ENCODE measurements around the gene STARD5.

The STARD5 gene

DNA sequence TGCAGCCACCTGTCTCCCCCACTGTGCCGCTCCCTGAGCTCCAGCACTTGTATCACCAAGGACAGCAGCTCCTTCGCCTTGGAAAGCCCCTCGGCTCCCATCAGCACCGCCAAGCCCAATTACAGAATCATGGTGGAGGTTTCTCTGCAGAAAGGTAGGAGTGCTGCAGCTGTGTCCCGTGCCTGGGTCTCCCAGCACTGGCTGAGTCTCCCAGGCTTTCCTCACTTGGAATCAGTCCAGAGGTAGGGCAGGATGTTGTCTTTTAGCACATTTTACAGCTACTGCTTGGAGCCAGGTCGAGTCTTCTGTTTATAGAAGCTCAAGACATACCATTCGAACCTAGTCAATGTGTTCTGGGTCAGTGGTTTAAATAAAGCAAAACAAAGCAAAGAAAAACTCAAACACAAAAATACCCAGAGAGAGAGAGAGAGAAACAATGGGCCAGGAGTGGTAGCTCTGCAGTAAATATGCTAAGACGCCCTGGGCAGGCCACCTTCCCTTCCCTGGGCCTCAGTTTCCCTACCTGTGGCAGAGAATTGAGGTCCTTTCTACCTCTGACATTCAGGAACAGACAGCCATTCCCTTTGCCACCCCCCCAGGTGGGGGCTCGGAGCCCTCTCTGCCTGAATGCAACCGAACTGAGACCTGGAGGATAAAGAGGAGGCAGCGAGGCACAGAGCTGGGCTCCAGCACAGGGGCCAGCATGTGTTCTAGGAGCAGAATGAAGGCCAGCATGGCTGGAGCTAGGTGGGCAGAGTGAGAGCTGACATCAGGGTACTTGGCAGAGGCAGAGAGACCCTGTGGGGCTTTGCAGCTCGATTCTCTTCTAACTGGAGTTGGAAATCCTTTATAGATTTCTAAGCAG lies 44.1 kb downstream of the STARD5 start:
- Histone ChIP-seq H3K36me3 (ENCODE audit: control insufficient read depth, low read length) (no peaks in the 10 kb centered on the region), H3K79me2 (ENCODE audit: control insufficient read depth, low read length) (no peaks in the 10 kb centered on the region), H3K4me3 (ENCODE audit: low read length) (no peak overlapping the region), H3K27me3 (ENCODE audit: control insufficient read depth, low read length) (no peaks in the 10 kb centered on the region), H3K27ac (ENCODE audit: low read depth, low read length) (no peak overlapping the region), H3K4me1 (ENCODE audit: control insufficient read depth, low read length) (peaks cover 21% of the 10 kb centered on the region), H3K9me3 (ENCODE audit: control insufficient read depth, insufficient read depth, low read length) (peaks cover 8% of the 10 kb centered on the region; the same call in 1 of the 2 replicates), H4K20me1 (ENCODE audit: control insufficient read depth, insufficient read depth, low read depth, low read length) (no peaks in the 10 kb centered on the region), H3K4me2 (ENCODE audit: low read length) (no peak overlapping the region), H3K9me2 (replicated peaks; ENCODE audit: control insufficient read depth, low read length) (no peaks in the 10 kb centered on the region), H3F3A (ENCODE audit: control insufficient read depth, insufficient read depth) (no peaks in the 10 kb centered on the region)
- TF ChIP-seq EZH2phosphoT487 (IDR thresholded peaks at IDR 0.05; ENCODE audit: borderline replicate concordance, low read length), result no peak
- TF ChIP-seq, protein P1, sequence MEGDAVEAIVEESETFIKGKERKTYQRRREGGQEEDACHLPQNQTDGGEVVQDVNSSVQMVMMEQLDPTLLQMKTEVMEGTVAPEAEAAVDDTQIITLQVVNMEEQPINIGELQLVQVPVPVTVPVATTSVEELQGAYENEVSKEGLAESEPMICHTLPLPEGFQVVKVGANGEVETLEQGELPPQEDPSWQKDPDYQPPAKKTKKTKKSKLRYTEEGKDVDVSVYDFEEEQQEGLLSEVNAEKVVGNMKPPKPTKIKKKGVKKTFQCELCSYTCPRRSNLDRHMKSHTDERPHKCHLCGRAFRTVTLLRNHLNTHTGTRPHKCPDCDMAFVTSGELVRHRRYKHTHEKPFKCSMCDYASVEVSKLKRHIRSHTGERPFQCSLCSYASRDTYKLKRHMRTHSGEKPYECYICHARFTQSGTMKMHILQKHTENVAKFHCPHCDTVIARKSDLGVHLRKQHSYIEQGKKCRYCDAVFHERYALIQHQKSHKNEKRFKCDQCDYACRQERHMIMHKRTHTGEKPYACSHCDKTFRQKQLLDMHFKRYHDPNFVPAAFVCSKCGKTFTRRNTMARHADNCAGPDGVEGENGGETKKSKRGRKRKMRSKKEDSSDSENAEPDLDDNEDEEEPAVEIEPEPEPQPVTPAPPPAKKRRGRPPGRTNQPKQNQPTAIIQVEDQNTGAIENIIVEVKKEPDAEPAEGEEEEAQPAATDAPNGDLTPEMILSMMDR (IDR thresholded peaks at IDR 0.05; ENCODE audit: low read depth, low read length, poor library complexity, severe bottlenecking), result no peak

DNA sequence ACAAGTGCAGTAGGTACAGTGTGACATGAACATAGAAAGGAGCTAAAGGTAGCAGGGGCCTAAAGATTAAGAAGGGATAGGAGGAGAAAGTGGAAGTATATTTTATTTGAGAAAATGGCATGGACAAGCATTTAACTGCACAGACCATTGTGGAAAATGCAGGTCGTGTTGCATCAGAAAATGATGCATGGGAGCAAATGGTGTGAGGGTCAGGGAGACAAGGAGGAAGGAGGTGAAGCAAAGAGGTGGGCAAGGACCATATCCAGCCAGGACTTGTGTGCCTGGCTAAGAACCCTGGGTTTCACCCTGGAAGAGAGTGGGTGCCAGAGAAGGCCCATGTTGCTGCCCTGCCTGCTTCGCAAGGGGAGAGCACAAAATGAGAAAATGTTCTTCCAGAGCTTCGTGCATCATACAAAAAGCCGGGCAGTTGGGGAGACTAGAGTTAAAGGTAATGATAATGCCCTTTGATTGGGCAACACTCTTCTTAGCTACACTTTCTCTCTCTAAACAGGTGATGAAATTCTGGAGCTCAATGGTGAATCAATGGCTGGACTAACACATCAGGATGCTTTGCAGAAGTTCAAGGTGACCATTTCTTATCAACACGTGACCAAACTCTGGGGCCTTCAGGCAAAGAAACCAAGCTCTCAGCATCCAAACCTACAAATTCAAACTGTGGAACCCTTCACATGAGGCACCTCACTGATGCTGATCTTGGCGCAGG lies 45.5 kb downstream of the STARD5 start:
- H3K4me1 ChIP-seq (ENCODE audit: control insufficient read depth, low read length), result peaks cover 12% of the 10 kb centered on the region
- no peaks in the 10 kb centered on the region for H4K20me1 ChIP-seq (ENCODE audit: control insufficient read depth, insufficient read depth, low read depth, low read length)
- H3K27me3 ChIP-seq (ENCODE audit: control insufficient read depth, low read length), result no peaks in the 10 kb centered on the region; the same call in 1 of the 2 replicates
- H3F3A ChIP-seq (ENCODE audit: control insufficient read depth, insufficient read depth), result no peaks in the 10 kb centered on the region
- no peak overlapping the region for H3K4me2 ChIP-seq (ENCODE audit: low read length)
- no peaks in the 10 kb centered on the region for H3K36me3 ChIP-seq (ENCODE audit: control insufficient read depth, low read length)
- H3K27ac ChIP-seq (ENCODE audit: low read depth, low read length), result no peak overlapping the region
- no peaks in the 10 kb centered on the region for H3K79me2 ChIP-seq (ENCODE audit: control insufficient read depth, low read length)
- peaks cover 8% of the 10 kb centered on the region; the same call in 1 of the 2 replicates for H3K9me3 ChIP-seq (ENCODE audit: control insufficient read depth, insufficient read depth, low read length)
- no peaks in the 10 kb centered on the region for H3K9me2 ChIP-seq (replicated peaks; ENCODE audit: control insufficient read depth, low read length)
- H3K4me3 ChIP-seq (ENCODE audit: low read length), result no peak overlapping the region
- no peak for TF ChIP-seq EZH2phosphoT487 (IDR thresholded peaks at IDR 0.05; ENCODE audit: borderline replicate concordance, low read length)

DNA sequence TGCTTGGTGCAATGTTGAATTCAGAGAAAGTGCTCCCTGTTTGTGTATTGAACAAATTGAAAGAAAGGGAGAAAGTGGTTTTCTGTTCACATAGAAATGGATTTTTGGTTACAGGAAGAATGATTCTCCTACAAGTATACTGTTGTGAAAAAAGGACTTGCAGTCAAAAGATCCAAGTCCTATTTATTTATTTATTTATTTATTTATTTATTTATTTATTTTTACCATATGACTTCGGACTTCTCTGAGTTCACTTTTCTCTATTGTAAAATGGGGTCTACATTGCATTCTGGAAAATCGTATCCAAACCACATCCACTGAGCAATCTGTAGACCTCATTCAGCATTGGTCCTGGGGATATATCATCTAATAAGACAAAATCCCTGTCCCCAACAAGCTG lies 46.1 kb downstream of the STARD5 start:
- no peaks in the 10 kb centered on the region for H3K36me3 ChIP-seq (ENCODE audit: control insufficient read depth, low read length)
- H4K20me1 ChIP-seq (ENCODE audit: control insufficient read depth, insufficient read depth, low read depth, low read length), result no peaks in the 10 kb centered on the region
- no peaks in the 10 kb centered on the region for H3K79me2 ChIP-seq (ENCODE audit: control insufficient read depth, low read length)
- no peaks in the 10 kb centered on the region for H3K9me2 ChIP-seq (replicated peaks; ENCODE audit: control insufficient read depth, low read length)
- H3K27ac ChIP-seq (ENCODE audit: low read depth, low read length), result no peak overlapping the region
- no peak overlapping the region for H3K4me3 ChIP-seq (ENCODE audit: low read length)
- TF ChIP-seq EZH2phosphoT487 (IDR thresholded peaks at IDR 0.05; ENCODE audit: borderline replicate concordance, low read length), result no peak
- TF ChIP-seq, protein P1 (IDR thresholded peaks at IDR 0.05; ENCODE audit: low read depth, low read length, poor library complexity, severe bottlenecking), result no peak
- peaks cover 12% of the 10 kb centered on the region for H3K4me1 ChIP-seq (ENCODE audit: control insufficient read depth, low read length)
- H3K9me3 ChIP-seq (ENCODE audit: control insufficient read depth, insufficient read depth, low read length), result peaks cover 8% of the 10 kb centered on the region; the same call in 1 of the 2 replicates
- H3K4me2 ChIP-seq (ENCODE audit: low read length), result no peak overlapping the region
- no peaks in the 10 kb centered on the region for H3F3A ChIP-seq (ENCODE audit: control insufficient read depth, insufficient read depth)
- H3K27me3 ChIP-seq (ENCODE audit: control insufficient read depth, low read length), result peaks cover 5% of the 10 kb centered on the region; the same call in 1 of the 2 replicates

Data from DOHH2 (cell line).